C4-2B (cell line): ENCODE results near the gene PNRC1.

Experiments used
- CTCF ChIP-seq: fragments of 450-650 bp; conservative IDR thresholded peaks from 2 replicates; pipeline ENCODE4 v1.5.1; 2017; ENCODE audit warnings: mild to moderate bottlenecking
- ZFX ChIP-seq: fragments of 450-650 bp; IDR thresholded peaks from 2 replicates; pipeline ENCODE4 v1.6.1; 2017

- TF ChIP-seq CTCF (no peak), ZFX (no peak)
Observed at GRCh38 chr6:89045011-89045387, 35.6 kb upstream of the PNRC1 start.
